NCI-H446 treated with DMSO at 0.1 percent for 48 hours (cell line): Measurements from ENCODE around the gene PTPN2.

ENCODE experiments used
- DNase-seq: peaks from one replicate; lab custom pipeline; 2025; lab: John Stamatoyannopoulos, UW

Gene PTPN2

GRCh38 chr18:12745095-12745795 lies 138.8 kb downstream of the PTPN2 start:
- no peak for DNase-seq

GRCh38 chr18:12744103-12744502 lies 139.9 kb downstream of the PTPN2 start:
- DNase-seq, result no peak

- no peak for DNase-seq
Observed at GRCh38 chr18:12742453-12742852, 141.6 kb downstream of the PTPN2 start.
